Small intestine (tissue), 7 donors: ENCODE data around the gene SRRM4. TPM values are rescaled to one million over a fixed set of nuclear protein-coding genes. Genes with fewer than 3 reads are reported as not detected.

Source experiments
- DNase-seq, 2 donors: peaks; one replicate each; pipeline versions ENCODE4 v3.0.0 to v3.0.0-alpha.2; 2013
- FAIRE-seq: peaks from 2 replicates; lab custom pipeline; 2012; peaks lifted over from hg19 to GRCh38; lab: Jason Lieb, UNC
- H3K27ac ChIP-seq, 3 donors: one replicate each; pipeline ENCODE4 v1.5.1; 2013; ENCODE audit warnings: low read length in 2 of 3, mild to moderate bottlenecking in 2 of 3, control low read depth in 1 of 3, inconsistent platforms in 1 of 3, low read depth in 1 of 3, moderate library complexity in 1 of 3
- H3K27me3 ChIP-seq, 3 donors: one replicate each; pipeline ENCODE4 v1.6.1; 2013; ENCODE audit warnings: low read length in 3 of 3, inconsistent platforms in 1 of 3; ENCODE audit not compliant: control insufficient read depth in 3 of 3, insufficient read depth in 3 of 3
- H3K36me3 ChIP-seq, 3 donors: one replicate each; pipeline ENCODE4 v1.6.1; 2013; ENCODE audit warnings: low read length in 3 of 3, inconsistent platforms in 1 of 3, low read depth in 1 of 3, mild to moderate bottlenecking in 1 of 3, moderate library complexity in 1 of 3; ENCODE audit not compliant: control insufficient read depth in 3 of 3, insufficient read depth in 2 of 3
- H3K4me1 ChIP-seq, 3 donors: one replicate each; pipeline ENCODE4 v1.6.1; 2013; ENCODE audit warnings: low read length in 2 of 3, inconsistent platforms in 1 of 3, low read depth in 1 of 3, mild to moderate bottlenecking in 1 of 3, moderate library complexity in 1 of 3; ENCODE audit not compliant: control insufficient read depth in 3 of 3, insufficient read depth in 2 of 3
- H3K4me3 ChIP-seq, 3 donors: one replicate each; pipeline ENCODE4 v1.5.1; 2013; ENCODE audit warnings: low read length in 3 of 3, control low read depth in 1 of 3, inconsistent platforms in 1 of 3, low read depth in 1 of 3, mild to moderate bottlenecking in 1 of 3, moderate library complexity in 1 of 3
- H3K9me3 ChIP-seq, 2 donors: one replicate each; pipeline ENCODE4 v1.6.1; 2013; ENCODE audit warnings: low read depth in 1 of 2, low read length in 1 of 2; ENCODE audit not compliant: control insufficient read depth in 2 of 2, insufficient read depth in 1 of 2
- WGBS, 3 donors: extraction: QIAGEN DNeasy Blood & Tissue Kit; methylation state at CpG; one replicate each; pipeline ENCODE4 v1.1.7; 2013; 5-methylcytosine and 5-hydroxymethylcytosine counted together
- polyA plus RNA-seq, 4 donors: library from polyadenylated mRNA; stranded (reverse) in 3 of 4; unstranded in 1 of 4; fragments of 200-250 nt in 3 of 4; fragments of 120-200 nt in 1 of 4; gene quantifications; one replicate each; pipeline versions ENCODE4 v1.2.1 to v1.2.3, GENCODE V29; 2013
- donor health status: healthy with polysubstance abuse.
- donor health status: control.
- donor health status: control.
- donor health status: Bipolar disorder and iron deficiency.
- donor health status: healthy.

The SRRM4 gene
- polyA plus RNA-seq, 4 donors: 0.15 to 0.21 TPM; not detected in 2

DNA sequence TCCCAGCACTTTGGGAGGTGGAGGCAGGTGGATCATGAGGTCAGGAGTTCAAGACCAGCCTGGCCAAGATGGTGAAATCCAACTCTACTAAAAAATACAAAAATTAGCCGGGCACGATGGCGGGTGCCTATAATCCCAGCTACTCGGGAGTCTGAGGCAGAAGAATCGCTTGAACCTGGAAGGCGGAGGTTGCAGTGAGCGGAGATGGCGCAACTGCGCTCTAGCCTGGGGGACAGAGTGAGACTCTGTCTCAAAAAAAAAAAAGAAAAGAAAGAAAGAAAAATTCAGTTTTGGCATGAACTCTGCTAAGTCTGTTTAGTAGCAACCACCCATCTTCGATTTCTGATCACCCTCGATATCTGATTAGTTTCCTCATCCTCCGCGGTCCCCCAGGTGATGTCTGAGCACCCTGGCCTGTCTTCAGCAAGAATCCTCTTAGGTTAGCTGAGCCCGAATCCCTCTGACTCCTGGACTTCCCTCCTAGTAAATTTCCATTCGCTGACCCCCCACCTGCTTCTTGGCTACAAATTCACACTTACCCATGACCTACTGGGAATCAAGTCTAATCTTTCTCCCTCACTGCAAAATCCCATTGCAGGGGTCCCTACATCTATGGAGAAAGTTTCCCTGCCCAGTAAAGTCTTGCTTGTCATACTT is 196.5 kb downstream of the SRRM4 start:
- Histone ChIP-seq H3K27ac (peak overlapping the region in 1 of 3 donors; percentile 27), H3K36me3 (no peaks in the 10 kb centered on the region), H3K4me3 (no peak overlapping the region), H3K9me3 (no peaks in the 10 kb centered on the region), H3K27me3 (peaks cover 0 to 14% (median 0%) of the 10 kb centered on the region in 3 donors), H3K4me1 (no peaks in the 10 kb centered on the region)
- DNase-seq (no peak), FAIRE-seq (no peak)
- WGBS, 3 donors: 88 to 94% (median 91%) methylated on average over 15 of the region's 15 CpGs

GRCh38 chr12:119178544-119179334 is 197.4 kb downstream of the SRRM4 start, which contains the start of gene HSPB8:
TSS of gene HSPB8 (plus strand) at chr12:119178931. CDS start at chr12:119179313, 382 bp downstream.
- Histone ChIP-seq H3K36me3 (no peaks in the 10 kb centered on the region), H3K9me3 (no peaks in the 10 kb centered on the region), H3K27me3 (peaks cover 0 to 14% (median 0%) of the 10 kb centered on the region in 3 donors), H3K27ac (peak within 1 kb of the TSS in 2 of 3 donors; percentile 38 to 78), H3K4me1 (no peaks in the 10 kb centered on the region), H3K4me3 (peak within 1 kb of the TSS in 2 of 3 donors; percentile 20 to 36)
- no peak for FAIRE-seq
- DNase-seq: peak in 1 of 2 donors; percentile 10
- WGBS, 3 donors: 7 to 18% (median 17%) methylated on average over 32 to 33 of the region's 33 CpGs

GRCh38 chr12:119179335-119180021 is 198.1 kb downstream of the SRRM4 start:
- H3K4me1 ChIP-seq: no peaks in the 10 kb centered on the region
- 46 to 54% (median 47%) methylated on average over 18 of the region's 18 CpGs for WGBS, 3 donors
- peaks cover 0 to 14% (median 0%) of the 10 kb centered on the region in 3 donors for H3K27me3 ChIP-seq
- peak overlapping the region in 2 of 3 donors; percentile 38 to 78 for H3K27ac ChIP-seq
- no peaks in the 10 kb centered on the region for H3K36me3 ChIP-seq
- H3K9me3 ChIP-seq: no peaks in the 10 kb centered on the region
- H3K4me3 ChIP-seq: peak overlapping the region in 2 of 3 donors; percentile 20 to 36
- no peak for FAIRE-seq
- no peak for DNase-seq

- H3K9me3 ChIP-seq: no peaks in the 10 kb centered on the region
- H3K4me1 ChIP-seq: no peaks in the 10 kb centered on the region
- FAIRE-seq: no peak
- WGBS, 3 donors: 35 to 46% (median 45%) methylated on average over 7 of the region's 7 CpGs
- H3K27ac ChIP-seq: peak overlapping the region in 1 of 3 donors; percentile 73
- peaks cover 0 to 14% (median 0%) of the 10 kb centered on the region in 3 donors for H3K27me3 ChIP-seq
- DNase-seq: no peak
- no peaks in the 10 kb centered on the region for H3K36me3 ChIP-seq
- H3K4me3 ChIP-seq: peak overlapping the region in 1 of 3 donors; percentile 18
Measured at GRCh38 chr12:119180380-119181040, 199.2 kb downstream of the SRRM4 start.

GRCh38 chr12:119181202-119181601 is 199.9 kb downstream of the SRRM4 start:
- no peaks in the 10 kb centered on the region for H3K36me3 ChIP-seq
- no peak overlapping the region for H3K4me3 ChIP-seq
- H3K27me3 ChIP-seq: peaks cover 0 to 14% (median 0%) of the 10 kb centered on the region in 3 donors
- DNase-seq: no peak
- no peak for FAIRE-seq
- no peaks in the 10 kb centered on the region for H3K4me1 ChIP-seq
- H3K9me3 ChIP-seq: no peaks in the 10 kb centered on the region
- peak overlapping the region in 1 of 3 donors; percentile 20 for H3K27ac ChIP-seq
- 37 to 53% (median 52%) methylated on average over 2 of the region's 2 CpGs for WGBS, 3 donors

DNA sequence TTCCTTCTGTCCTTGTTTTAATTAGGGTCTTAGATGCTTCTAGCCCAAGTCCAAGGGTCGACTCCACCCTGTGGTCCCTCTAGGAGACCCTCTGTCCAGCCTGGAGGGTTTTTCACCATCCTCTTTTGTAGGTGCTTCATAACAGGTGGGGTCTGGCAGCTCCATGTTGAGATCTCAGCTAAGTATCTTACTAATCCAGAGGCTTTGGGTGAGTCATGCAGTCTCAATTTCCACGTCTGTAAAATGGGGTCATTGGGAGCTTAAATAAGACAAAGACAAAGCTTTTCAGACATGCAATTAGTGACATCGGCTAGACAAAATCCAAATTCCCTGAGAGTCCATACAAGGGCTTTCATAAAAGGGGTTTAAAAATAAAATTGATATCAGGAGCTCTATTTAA is 200.6 kb downstream of the SRRM4 start:
- FAIRE-seq: no peak
- H3K4me3 ChIP-seq: no peak overlapping the region
- H3K4me1 ChIP-seq: no peaks in the 10 kb centered on the region
- H3K27me3 ChIP-seq: peaks cover 0 to 14% (median 0%) of the 10 kb centered on the region in 3 donors
- H3K9me3 ChIP-seq: no peaks in the 10 kb centered on the region
- no peak overlapping the region for H3K27ac ChIP-seq
- WGBS, 3 donors: 53 to 70% (median 58%) methylated on average over 3 of the region's 3 CpGs
- no peaks in the 10 kb centered on the region for H3K36me3 ChIP-seq
- no peak for DNase-seq

- DNase-seq (no peak), FAIRE-seq (no peak)
- no peaks in the 10 kb centered on the region for H3K36me3 ChIP-seq
- no peaks in the 10 kb centered on the region for H3K9me3 ChIP-seq
- H3K27ac ChIP-seq: no peak overlapping the region
- peaks cover 0 to 13% (median 0%) of the 10 kb centered on the region in 3 donors for H3K27me3 ChIP-seq
- WGBS, 3 donors: 66 to 71% (median 70%) methylated on average over 5 of the region's 5 CpGs
- no peak overlapping the region for H3K4me3 ChIP-seq
- no peaks in the 10 kb centered on the region for H3K4me1 ChIP-seq
Measured at GRCh38 chr12:119182701-119183493, 201.6 kb downstream of the SRRM4 start.
